ENCODE measurements around the gene SOHLH1.

The SOHLH1 gene

GRCh38 chr9:135699440-135699839, at the start of gene SOHLH1:
TSS of gene SOHLH1 (minus strand) at chr9:135699481. CDS start at chr9:135699467, 14 bp downstream.
- H3K4me3 ChIP-seq (ENCODE audit: control insufficient read depth, low read depth, low read length): no peak within 1 kb of the TSS
- no peak for DNase-seq (ENCODE audit: low read depth)
- TF ChIP-seq CTCF (conservative IDR thresholded peaks at IDR 0.05; ENCODE audit: control insufficient read depth, insufficient read depth, low read depth, low read length): no peak

GRCh38 chr9:135748676-135749075, 49.4 kb upstream of the SOHLH1 start:
- no peak overlapping the region for H3K4me3 ChIP-seq (ENCODE audit: control insufficient read depth, low read depth, low read length)
- no peak for TF ChIP-seq CTCF (conservative IDR thresholded peaks at IDR 0.05; ENCODE audit: control insufficient read depth, insufficient read depth, low read depth, low read length)
- no peak for DNase-seq (ENCODE audit: low read depth)

- H3K4me3 ChIP-seq (ENCODE audit: control insufficient read depth, low read depth, low read length): no peak overlapping the region
- TF ChIP-seq CTCF (conservative IDR thresholded peaks at IDR 0.05; ENCODE audit: control insufficient read depth, insufficient read depth, low read depth, low read length): no peak
- no peak for DNase-seq (ENCODE audit: low read depth)
These were observed 48.0 kb upstream of the SOHLH1 start for GRCh38 chr9:135747311-135747710.

GRCh38 chr9:135746565-135746964, 47.3 kb upstream of the SOHLH1 start:
- no peak for TF ChIP-seq CTCF (conservative IDR thresholded peaks at IDR 0.05; ENCODE audit: control insufficient read depth, insufficient read depth, low read depth, low read length)
- DNase-seq (ENCODE audit: low read depth): no peak
- H3K4me3 ChIP-seq (ENCODE audit: control insufficient read depth, low read depth, low read length): no peak overlapping the region

GRCh38 chr9:135745686-135746324, 46.5 kb upstream of the SOHLH1 start:
- DNase-seq (ENCODE audit: low read depth): no peak
- H3K4me3 ChIP-seq (ENCODE audit: control insufficient read depth, low read depth, low read length): no peak overlapping the region
- no peak for TF ChIP-seq CTCF (conservative IDR thresholded peaks at IDR 0.05; ENCODE audit: control insufficient read depth, insufficient read depth, low read depth, low read length)

GRCh38 chr9:135745189-135745588, 45.9 kb upstream of the SOHLH1 start:
- TF ChIP-seq CTCF (conservative IDR thresholded peaks at IDR 0.05; ENCODE audit: control insufficient read depth, insufficient read depth, low read depth, low read length): no peak
- DNase-seq (ENCODE audit: low read depth): no peak
- no peak overlapping the region for H3K4me3 ChIP-seq (ENCODE audit: control insufficient read depth, low read depth, low read length)

All from fibroblast of mammary gland (primary cell).